GM10847 (cell line): ENCODE measurements around the gene FCRLA.
"Not testable (repeated sequence)": the region's sequence is repeated elsewhere in the genome, so short reads cannot be mapped to it uniquely, and the experiment has no call there.

Source experiments
- POLR2A ChIP-seq: IDR thresholded peaks from 2 replicates; pipeline ENCODE4 v1.6.1; 2011; ENCODE audit not compliant: insufficient read length; ENCODE audit errors: extremely low read depth

The FCRLA gene

GRCh38 chr1:161706482-161707347 is at the start of gene FCRLA:
FCRLA (plus strand) TSS chr1:161707229; CDS start chr1:161707265, 36 bp downstream.
- peak; percentile 44 for TF ChIP-seq POLR2A

- not testable (repeated sequence) for TF ChIP-seq POLR2A
Observed at GRCh38 chr1:161662684-161663339, 44.2 kb upstream of the FCRLA start, which contains the start of gene FCGR2B. FCGR2B (plus strand) TSS chr1:161663143; CDS start chr1:161663242, 99 bp downstream.

- TF ChIP-seq POLR2A: no peak
Observed at GRCh38 chr1:161676441-161676840, 30.6 kb upstream of the FCRLA start.

GRCh38 chr1:161676958-161677689 is 29.9 kb upstream of the FCRLA start:
- no peak for TF ChIP-seq POLR2A

- TF ChIP-seq POLR2A: no peak
Observed at GRCh38 chr1:161678500-161678899, 28.5 kb upstream of the FCRLA start.

- TF ChIP-seq POLR2A: no peak
Observed at GRCh38 chr1:161681879-161682278, 25.1 kb upstream of the FCRLA start.

GRCh38 chr1:161688946-161689345 is 18.1 kb upstream of the FCRLA start:
- TF ChIP-seq POLR2A: no peak

GRCh38 chr1:161691846-161692245 is 15.2 kb upstream of the FCRLA start:
- TF ChIP-seq POLR2A: no peak

GRCh38 chr1:161702250-161702649 is 4.8 kb upstream of the FCRLA start:
- no peak for TF ChIP-seq POLR2A

GRCh38 chr1:161705537-161705936 is 1.5 kb upstream of the FCRLA start:
- no peak for TF ChIP-seq POLR2A

GRCh38 chr1:161706113-161706481 is 932 bp upstream of the FCRLA start:
- TF ChIP-seq POLR2A: no peak

- TF ChIP-seq POLR2A: no peak
Observed at GRCh38 chr1:161707503-161707902, 474 bp downstream of the FCRLA start.

- no peak for TF ChIP-seq POLR2A
Observed at GRCh38 chr1:161709373-161709772, 2.3 kb downstream of the FCRLA start.

- TF ChIP-seq POLR2A: no peak
Observed at GRCh38 chr1:161710560-161710959, 3.5 kb downstream of the FCRLA start.

GRCh38 chr1:161718559-161719324 is 11.7 kb downstream of the FCRLA start:
- no peak for TF ChIP-seq POLR2A
